H1 (cell line): Measurements from ENCODE around the gene NODAL. TPM values are rescaled to one million over a fixed set of nuclear protein-coding genes. Genes with fewer than 3 reads are reported as not detected.

Experiments used
- CTCF ChIA-PET: fragments of 300-600 bp; sonication (Branson Sonifier 250); formaldehyde crosslinking; loops from one replicate; lab custom pipeline; 2021; ENCODE audit not compliant: partially characterized antibody; lab: Charles Lee
- POLR2A ChIA-PET: fragments of 300-600 bp; sonication (Branson Sonifier 250); formaldehyde crosslinking; loops from one replicate; lab custom pipeline; 2021; ENCODE audit warnings: inconsistent platforms; ENCODE audit not compliant: partially characterized antibody; lab: Charles Lee
- DNase-seq, 2 experiments: peaks; one replicate each; pipeline versions ENCODE4 v3.0.0 to v3.0.0-alpha.2; 2010 to 2022; ENCODE audit warnings: low spot score in 2 of 2, low read depth in 1 of 2, mixed read lengths in 1 of 2
- FAIRE-seq: peaks from 2 replicates; lab custom pipeline; 2011; peaks lifted over from hg19 to GRCh38; lab: Jason Lieb, UNC
- H2AFZ ChIP-seq: 2 replicates; pipeline ENCODE4 v1.8.1; 2012; ENCODE audit warnings: low read length, inconsistent platforms
- H2AK5ac ChIP-seq: 2 replicates; pipeline ENCODE4 v1.6.1; 2013; ENCODE audit warnings: low read depth, low read length
- H2BK120ac ChIP-seq: replicated peaks from 2 replicates; pipeline ENCODE3; 2013; ENCODE audit warnings: low read depth, low read length, inconsistent platforms
- H2BK12ac ChIP-seq: 2 replicates; pipeline ENCODE4 v1.6.1; 2013; ENCODE audit warnings: low read depth, low read length
- H2BK15ac ChIP-seq: 2 replicates; pipeline ENCODE4 v1.6.1; 2013; ENCODE audit warnings: low read length
- H2BK20ac ChIP-seq: 2 replicates; pipeline ENCODE4 v1.6.1; 2013; ENCODE audit warnings: low read length
- H2BK5ac ChIP-seq: 2 replicates; pipeline ENCODE4 v1.6.1; 2013; ENCODE audit warnings: low read depth, low read length
- H3K14ac ChIP-seq: 2 replicates; pipeline ENCODE4 v1.6.1; 2013; ENCODE audit warnings: inconsistent platforms; ENCODE audit not compliant: insufficient read length
- H3K18ac ChIP-seq: 2 replicates; pipeline ENCODE4 v1.6.1; 2013; ENCODE audit warnings: low read length; ENCODE audit errors: extremely low read depth
- H3K23ac ChIP-seq: 2 replicates; pipeline ENCODE4 v1.6.1; 2013; ENCODE audit warnings: inconsistent platforms; ENCODE audit not compliant: insufficient read length
- H3K23me2 ChIP-seq: 2 replicates; pipeline ENCODE4 v1.6.1; 2013; ENCODE audit warnings: low read depth, low read length
- H3K27ac ChIP-seq: 2 replicates; pipeline ENCODE4 v1.6.1; 2011; ENCODE audit warnings: low read depth, low read length, inconsistent platforms
- H3K27me3 ChIP-seq, 4 experiments: replicated peaks in 1 of 4; 1 replicate in 1 of 4; 2 replicates in 3 of 4; pipeline versions ENCODE4 v1.6.1 to v1.8.1; 2011 to 2013; ENCODE audit warnings: low read length in 3 of 4, mild to moderate bottlenecking in 3 of 4, inconsistent platforms in 2 of 4, mixed read lengths in 2 of 4, moderate library complexity in 1 of 4; ENCODE audit not compliant: control insufficient read depth in 3 of 4, insufficient read depth in 3 of 4; ENCODE audit errors: extremely low read depth in 1 of 4
- H3K36me3 ChIP-seq, 4 experiments: 2 replicates each; pipeline versions ENCODE4 v1.6.1 to v1.8.1; 2011 to 2013; ENCODE audit warnings: mild to moderate bottlenecking in 4 of 4, low read length in 3 of 4, moderate library complexity in 2 of 4, control low read depth in 1 of 4, inconsistent platforms in 1 of 4; ENCODE audit not compliant: insufficient read depth in 4 of 4, control insufficient read depth in 2 of 4
- H3K4ac ChIP-seq: replicated peaks from 2 replicates; pipeline ENCODE3; 2013; ENCODE audit warnings: low read length, low read depth, mixed read lengths, inconsistent platforms; ENCODE audit not compliant: insufficient read length
- H3K4me1 ChIP-seq, 4 experiments: replicated peaks in 1 of 4; 1 replicate in 1 of 4; 2 replicates in 3 of 4; pipeline versions ENCODE4 v1.6.1 to v1.8.1; 2011 to 2013; ENCODE audit warnings: low read length in 3 of 4, inconsistent platforms in 2 of 4, mixed read lengths in 1 of 4; ENCODE audit not compliant: insufficient read depth in 4 of 4, control insufficient read depth in 3 of 4
- H3K4me2 ChIP-seq, 2 experiments: 2 replicates each; pipeline versions ENCODE4 v1.6.1 to v1.8.1; 2011 to 2013; ENCODE audit warnings: low read depth in 2 of 2, low read length in 2 of 2, control low read depth in 1 of 2, inconsistent platforms in 1 of 2, mild to moderate bottlenecking in 1 of 2; ENCODE audit not compliant: insufficient read depth in 1 of 2
- H3K4me3 ChIP-seq, 4 experiments: fragments of 200-600, 300-600 bp in 1 of 4; sonication (generic), shearing (Covaris generic), sonication (Bioruptor Twin) in 1 of 4; 2 replicates each; pipeline versions ENCODE4 v1.5.1 to v1.8.1; 2011 to 2016; ENCODE audit warnings: low read length in 4 of 4, low read depth in 3 of 4, control low read depth in 2 of 4, inconsistent platforms in 2 of 4, mild to moderate bottlenecking in 2 of 4, mixed read lengths in 1 of 4, moderate library complexity in 1 of 4; ENCODE audit not compliant: insufficient read depth in 2 of 4; ENCODE audit errors: extremely low read depth in 1 of 4
- H3K56ac ChIP-seq: replicated peaks from 2 replicates; pipeline ENCODE3; 2013; ENCODE audit warnings: low read depth, mild to moderate bottlenecking, mixed read lengths, low read length, inconsistent platforms; ENCODE audit not compliant: insufficient read length
- H3K79me1 ChIP-seq: 2 replicates; pipeline ENCODE4 v1.6.1; 2013; ENCODE audit warnings: low read depth, low read length, control low read depth
- H3K79me2 ChIP-seq, 2 experiments: 2 replicates each; pipeline versions ENCODE4 v1.6.1 to v1.8.1; 2012 to 2013; ENCODE audit warnings: low read length in 2 of 2, mild to moderate bottlenecking in 2 of 2, inconsistent platforms in 1 of 2; ENCODE audit not compliant: insufficient read depth in 2 of 2, control insufficient read depth in 1 of 2
- H3K9ac ChIP-seq, 4 experiments: replicated peaks in 1 of 4; 1 replicate in 1 of 4; 2 replicates in 3 of 4; pipeline versions ENCODE4 v1.6.1 to v1.8.1; 2011 to 2013; ENCODE audit warnings: low read depth in 3 of 4, low read length in 3 of 4, control low read depth in 2 of 4, mild to moderate bottlenecking in 2 of 4, moderate library complexity in 2 of 4, inconsistent platforms in 1 of 4; ENCODE audit errors: extremely low read depth in 1 of 4
- H3K9me3 ChIP-seq, 2 experiments: 2 replicates each; pipeline versions ENCODE4 v1.6.1 to v1.8.1; 2012 to 2013; ENCODE audit warnings: mild to moderate bottlenecking in 2 of 2, moderate library complexity in 2 of 2, control low read depth in 1 of 2, inconsistent platforms in 1 of 2, low read depth in 1 of 2, low read length in 1 of 2, mixed read lengths in 1 of 2; ENCODE audit not compliant: insufficient read depth in 2 of 2
- H4K20me1 ChIP-seq, 2 experiments: replicated peaks in 1 of 2; 2 replicates each; pipeline versions ENCODE3 to v1.8.1; 2011 to 2013; ENCODE audit warnings: inconsistent platforms in 2 of 2, low read length in 2 of 2, mild to moderate bottlenecking in 1 of 2; ENCODE audit not compliant: insufficient read depth in 2 of 2, control insufficient read depth in 1 of 2
- H4K5ac ChIP-seq: 2 replicates; pipeline ENCODE4 v1.6.1; 2013; ENCODE audit warnings: low read length, low read depth, mixed read lengths, inconsistent platforms; ENCODE audit not compliant: insufficient read length
- H4K8ac ChIP-seq: 2 replicates; pipeline ENCODE4 v1.8.0; 2013; ENCODE audit warnings: mild to moderate bottlenecking, moderate library complexity, low read length, inconsistent platforms; ENCODE audit not compliant: insufficient read depth; ENCODE audit errors: extremely low read depth
- H4K91ac ChIP-seq: replicated peaks from 2 replicates; pipeline ENCODE3; 2013; ENCODE audit warnings: low read length, mixed read lengths, inconsistent platforms; ENCODE audit not compliant: insufficient read length
- ATF3 ChIP-seq: IDR thresholded peaks from 2 replicates; pipeline ENCODE4 v1.6.1; 2011; ENCODE audit warnings: low read depth, mild to moderate bottlenecking, low read length; ENCODE audit not compliant: insufficient read depth
- CBX5 ChIP-seq: fragments of 300-800, 300-1000 bp; sonication (generic); IDR thresholded peaks from 2 replicates; pipeline ENCODE4 v1.7.1; 2016; ENCODE audit warnings: antibody characterized with exemption, low read length, low read depth
- CBX8 ChIP-seq: fragments of 300-800, 300-1000 bp; sonication (generic); IDR thresholded peaks from 2 replicates; pipeline ENCODE4 v1.7.1; 2016; ENCODE audit warnings: low read depth, low read length, borderline replicate concordance
- CHD1 ChIP-seq: IDR thresholded peaks from 2 replicates; pipeline ENCODE4 v1.6.1; 2012; ENCODE audit warnings: low read depth, low read length, improper control_type of control experiment
- EGR1 ChIP-seq: IDR thresholded peaks from 2 replicates; pipeline ENCODE4 v1.6.1; 2011; ENCODE audit warnings: low read depth, low read length, borderline replicate concordance
- HDAC6 ChIP-seq: IDR thresholded peaks from one replicate; pipeline ENCODE4 v1.7.1; 2012; ENCODE audit warnings: low read depth, mild to moderate bottlenecking, inconsistent platforms, low read length, moderate library complexity
- KDM1A ChIP-seq: fragments of 200-600, 300-600 bp; sonication (generic); IDR thresholded peaks from 2 replicates; pipeline ENCODE4 v1.7.1; 2016; ENCODE audit warnings: mild to moderate bottlenecking, low read length, borderline replicate concordance
- NANOG ChIP-seq: IDR thresholded peaks from 2 replicates; pipeline ENCODE4 v1.6.1; 2011; ENCODE audit warnings: low read length, low read depth, mild to moderate bottlenecking, inconsistent platforms; ENCODE audit not compliant: insufficient read depth, poor library complexity, severe bottlenecking
- POLR2AphosphoS5 ChIP-seq: IDR thresholded peaks from 2 replicates; pipeline ENCODE4 v1.6.1; 2011; ENCODE audit warnings: low read depth, low read length
- POU5F1 ChIP-seq: IDR thresholded peaks from 2 replicates; pipeline ENCODE4 v1.6.1; 2011; ENCODE audit warnings: low read depth, mild to moderate bottlenecking, low read length, moderate library complexity
- RNF2 ChIP-seq: fragments of 200-900, 300-1000 bp; sonication (generic); IDR thresholded peaks from 2 replicates; pipeline ENCODE4 v1.7.1; 2016; ENCODE audit warnings: borderline replicate concordance, low read depth, mild to moderate bottlenecking, antibody characterized with exemption, low read length; ENCODE audit not compliant: poor library complexity, severe bottlenecking; ENCODE audit errors: missing control alignments
- SP2 ChIP-seq: IDR thresholded peaks from 2 replicates; pipeline ENCODE4 v1.6.1; 2012; ENCODE audit warnings: mild to moderate bottlenecking, low read length, inconsistent platforms
- TBP ChIP-seq: IDR thresholded peaks from 2 replicates; pipeline ENCODE4 v1.6.1; 2011; ENCODE audit warnings: low read depth, low read length, improper control_type of control experiment
- WGBS, 2 experiments: shearing (Covaris generic) in 1 of 2; methylation state at CpG; one replicate each; pipeline versions ENCODE4 v1.1.6 to v1.1.7; 2013 to 2015; ENCODE audit warnings: low lambda C conversion rate in 2 of 2, mixed read lengths in 2 of 2, inconsistent platforms in 1 of 2, low coverage in 1 of 2, missing lambda C conversion rate in 1 of 2; ENCODE audit not compliant: insufficient replicate concordance in 2 of 2, insufficient coverage in 1 of 2, insufficient read length in 1 of 2; ENCODE audit errors: extremely low coverage in 1 of 2, missing lambda C conversion rate in 1 of 2; 5-methylcytosine and 5-hydroxymethylcytosine counted together
- polyA plus RNA-seq, 7 experiments: library from polyadenylated mRNA; depleted of rRNA in 3 of 7; stranded (reverse) in 5 of 7; unstranded in 2 of 7; fragments of >200 nt in 5 of 7; fragments of 200-250 nt in 2 of 7; gene quantifications; 1 replicate in 5 of 7; 2 replicates in 1 of 7; 4 replicates in 1 of 7; pipeline versions ENCODE4 v1.2.1 to v1.2.3, GENCODE V29; 2011 to 2013; ENCODE audit warnings: missing spikeins in 2 of 7, mixed read lengths in 2 of 7
- total RNA-seq: library from RNA; stranded (reverse); fragmentation: NEBNext Ultra II Directional; extraction: Animal tissue kit (Norgen Biotek cat#: 25700); gene quantifications from 2 replicates; pipeline ENCODE4 v1.2.1, GENCODE V29; 2021

Gene NODAL
- total and polyA plus RNA-seq, 2 of the 8 experiments (the other 6 are each of a cell fraction or from before 2014, with no cell fraction given): 2.0 to 7.3 TPM

GRCh38 chr10:70490142-70490541 is 48.7 kb upstream of the NODAL start:
- TF ChIP-seq RNF2: no peak
- no peak for TF ChIP-seq NANOG
- no peak for TF ChIP-seq CBX8
- TF ChIP-seq ATF3: no peak
- TF ChIP-seq CHD1: no peak
- no peak for TF ChIP-seq KDM1A
- no peak for TF ChIP-seq CBX5
- no peak for TF ChIP-seq SP2
- no peak for TF ChIP-seq POLR2AphosphoS5
- no peak for TF ChIP-seq HDAC6
- TF ChIP-seq TBP: no peak
- no peak for TF ChIP-seq POU5F1
- no peak for TF ChIP-seq EGR1

More at GRCh38 chr10:70490142-70490541, 48.7 kb upstream of the NODAL start:
- ChIA-PET POLR2A (interaction anchor here (1.3 to 1.7 kb wide), 3 partner anchors 10 to 30 kb away, joined by 4 to 7 read pairs (median 5); no protein-coding TSS in a partner anchor), CTCF (interaction anchor here (0.6 to 3.2 kb wide), 13 partner anchors 9 to 126 kb away, joined by 3 to 17 read pairs (median 4); no protein-coding TSS in a partner anchor)
- Histone ChIP-seq H2BK12ac (no peak overlapping the region), H3K4ac (no peak overlapping the region), H3K14ac (no peak overlapping the region), H2BK5ac (no peak overlapping the region), H2BK15ac (no peak overlapping the region), H4K20me1 (peaks cover 0 to 6% of the 10 kb centered on the region in 2 experiments), H2BK20ac (no peak overlapping the region), H3K4me1 (peaks cover 13 to 34% (median 21%) of the 10 kb centered on the region in 4 experiments), H3K79me2 (peaks cover 0 to 27% of the 10 kb centered on the region in 2 experiments; a peak in 2 of 4 replicates), H3K18ac (no peak overlapping the region), H3K9ac (no peak overlapping the region), H3K23me2 (0 out of 2 replicates have a peak, but pooled peaks cover 3% of the 10 kb centered on the region), H2AFZ (no peak overlapping the region), H3K4me3 (no peak overlapping the region), H3K36me3 (peaks cover 0 to 2% (median 0%) of the 10 kb centered on the region in 4 experiments; a peak in 1 of 8 replicates), H3K4me2 (no peak overlapping the region), H3K27me3 (no peaks in the 10 kb centered on the region), H4K5ac (no peak overlapping the region), H3K9me3 (no peaks in the 10 kb centered on the region), H2AK5ac (no peak overlapping the region), H2BK120ac (no peak overlapping the region), H3K23ac (no peak overlapping the region), H4K91ac (no peak overlapping the region), H3K56ac (no peak overlapping the region), H3K79me1 (peaks cover 7% of the 10 kb centered on the region), H4K8ac (no peak overlapping the region), H3K27ac (no peak overlapping the region)
- 90% methylated on average over 4 of the region's 4 CpGs; no CpG with 5 or more reads in 1 of the 2 experiments for WGBS, 2 experiments
- FAIRE-seq: no peak
- no peak for DNase-seq
